ENCODE data around the gene KIF21B. TPM values are rescaled to one million over a fixed set of nuclear protein-coding genes. Genes with fewer than 3 reads are reported as not detected.

KIF21B gene
- total and polyA plus RNA-seq, 9 donors = 0.58 to 1.2 (median 0.95) TPM

- 63% methylated on average over 13 of the region's 19 CpGs for WGBS (ENCODE audit: insufficient coverage)
- Histone ChIP-seq H3K9me3 (replicated peaks; ENCODE audit: control insufficient read depth, low read depth, low read length) (no peaks in the 10 kb centered on the region), H3K36me3 (ENCODE audit: control insufficient read depth, insufficient read depth, low read length) (no peaks in the 10 kb centered on the region), H3K4me1 (ENCODE audit: control insufficient read depth, insufficient read depth, low read length) (peaks cover 6% of the 10 kb centered on the region), H3K27me3 (ENCODE audit: control insufficient read depth, insufficient read depth, low read length) (no peaks in the 10 kb centered on the region), H3K27ac (ENCODE audit: low read length) (no peak overlapping the region), H3K4me3 (ENCODE audit: low read length) (no peak overlapping the region)
- DNase-seq = no peak
Observed at GRCh38 chr1:200973937-200974657, 49.4 kb downstream of the KIF21B start.

DNA sequence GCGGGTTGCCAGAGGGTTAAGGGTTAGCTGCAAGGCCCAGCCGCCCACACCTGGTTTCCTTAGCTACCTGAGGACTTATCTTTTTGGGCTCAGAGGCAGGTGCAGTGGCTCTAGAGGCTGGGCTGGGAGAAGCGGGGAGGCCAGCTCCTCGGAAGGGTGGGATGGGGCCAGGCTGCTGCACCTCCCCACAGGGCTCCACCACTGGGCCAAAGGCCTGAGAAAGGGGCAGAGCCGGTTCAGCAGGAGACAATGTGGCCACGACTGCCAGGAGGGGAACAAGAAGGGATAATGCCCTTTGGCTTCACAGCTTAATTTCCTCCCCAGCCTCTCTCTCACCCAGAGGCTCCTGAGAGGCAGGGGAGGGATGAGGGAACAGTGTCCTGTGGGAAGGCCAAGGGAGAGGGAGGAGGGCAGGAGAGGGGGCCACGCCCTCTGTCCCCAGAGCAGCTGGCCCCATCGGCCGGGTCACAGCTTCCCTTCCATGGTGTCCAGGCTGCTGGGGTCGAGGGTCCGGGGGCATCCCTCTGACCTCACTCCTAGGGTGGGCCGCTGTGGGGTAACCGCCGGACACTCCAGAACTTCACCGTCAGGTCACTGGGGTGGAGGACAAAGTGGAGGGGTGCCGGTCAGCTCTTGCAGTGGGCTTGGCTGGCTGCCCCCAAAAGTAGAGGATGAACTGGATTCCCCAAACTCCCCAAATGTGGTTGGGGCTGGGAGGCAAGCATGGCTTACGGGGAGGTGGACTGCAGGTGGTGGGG is 50.4 kb downstream of the KIF21B start:
- H3K4me1 ChIP-seq (ENCODE audit: control insufficient read depth, insufficient read depth, low read length) = peaks cover 6% of the 10 kb centered on the region
- H3K4me3 ChIP-seq (ENCODE audit: low read length) = no peak overlapping the region
- H3K27ac ChIP-seq (ENCODE audit: low read length) = no peak overlapping the region
- WGBS (ENCODE audit: insufficient coverage) = 90% methylated on average over 7 of the region's 17 CpGs
- no peaks in the 10 kb centered on the region for H3K36me3 ChIP-seq (ENCODE audit: control insufficient read depth, insufficient read depth, low read length)
- H3K9me3 ChIP-seq (replicated peaks; ENCODE audit: control insufficient read depth, low read depth, low read length) = no peaks in the 10 kb centered on the region
- no peak for DNase-seq
- H3K27me3 ChIP-seq (ENCODE audit: control insufficient read depth, insufficient read depth, low read length) = no peaks in the 10 kb centered on the region

- WGBS (ENCODE audit: insufficient coverage) = 72% methylated on average over 19 of the region's 34 CpGs
- peak; percentile 78 for DNase-seq
- H3K9me3 ChIP-seq (replicated peaks; ENCODE audit: control insufficient read depth, low read depth, low read length) = no peaks in the 10 kb centered on the region
- H3K27me3 ChIP-seq (ENCODE audit: control insufficient read depth, insufficient read depth, low read length) = no peaks in the 10 kb centered on the region
- no peak overlapping the region for H3K4me3 ChIP-seq (ENCODE audit: low read length)
- no peaks in the 10 kb centered on the region for H3K36me3 ChIP-seq (ENCODE audit: control insufficient read depth, insufficient read depth, low read length)
- H3K27ac ChIP-seq (ENCODE audit: low read length) = no peak overlapping the region
- H3K4me1 ChIP-seq (ENCODE audit: control insufficient read depth, insufficient read depth, low read length) = peaks cover 6% of the 10 kb centered on the region
Observed at GRCh38 chr1:200971955-200972711, 51.4 kb downstream of the KIF21B start.

GRCh38 chr1:200971428-200971903 is 52.0 kb downstream of the KIF21B start:
- no peaks in the 10 kb centered on the region for H3K27me3 ChIP-seq (ENCODE audit: control insufficient read depth, insufficient read depth, low read length)
- H3K4me1 ChIP-seq (ENCODE audit: control insufficient read depth, insufficient read depth, low read length) = peaks cover 6% of the 10 kb centered on the region
- H3K4me3 ChIP-seq (ENCODE audit: low read length) = no peak overlapping the region
- no peak for DNase-seq
- no peak overlapping the region for H3K27ac ChIP-seq (ENCODE audit: low read length)
- H3K9me3 ChIP-seq (replicated peaks; ENCODE audit: control insufficient read depth, low read depth, low read length) = no peaks in the 10 kb centered on the region
- 92% methylated on average over 12 of the region's 14 CpGs for WGBS (ENCODE audit: insufficient coverage)
- H3K36me3 ChIP-seq (ENCODE audit: control insufficient read depth, insufficient read depth, low read length) = no peaks in the 10 kb centered on the region

DNA sequence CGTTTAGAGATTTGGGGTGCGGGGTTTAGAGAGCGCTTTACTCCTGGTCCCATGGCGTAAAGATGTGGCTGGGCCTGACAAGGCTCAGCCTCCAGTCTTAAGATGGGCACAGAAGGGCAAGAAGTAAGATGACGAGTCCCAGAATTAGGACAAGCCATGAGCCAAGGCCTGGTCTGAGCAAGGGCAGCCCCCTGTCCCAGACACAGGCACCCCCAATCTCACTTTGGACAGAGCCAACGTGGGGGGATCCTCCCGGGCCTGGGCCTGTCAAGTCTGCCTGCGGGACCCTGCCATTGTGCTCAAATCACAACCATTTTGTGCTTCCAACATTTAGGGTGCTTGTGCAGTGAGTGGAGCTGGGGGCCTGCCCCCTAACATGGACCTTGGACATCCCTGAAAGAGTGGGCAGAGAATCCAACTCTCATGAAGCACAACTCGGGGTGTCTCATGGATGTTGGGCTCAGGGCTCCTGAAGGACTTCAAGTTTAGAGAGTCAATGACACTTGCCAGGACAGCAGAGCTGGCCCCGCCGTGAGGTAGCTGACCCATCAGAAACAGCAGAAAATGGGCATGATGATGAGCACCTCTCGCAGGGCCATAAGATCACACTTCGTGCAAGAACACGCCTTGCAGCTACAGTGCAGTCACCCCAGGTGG is 52.6 kb downstream of the KIF21B start:
- H3K27ac ChIP-seq (ENCODE audit: low read length) = no peak overlapping the region
- H3K4me3 ChIP-seq (ENCODE audit: low read length) = no peak overlapping the region
- no peaks in the 10 kb centered on the region for H3K9me3 ChIP-seq (replicated peaks; ENCODE audit: control insufficient read depth, low read depth, low read length)
- H3K4me1 ChIP-seq (ENCODE audit: control insufficient read depth, insufficient read depth, low read length) = peaks cover 6% of the 10 kb centered on the region
- WGBS (ENCODE audit: insufficient coverage) = 90% methylated on average over 11 of the region's 14 CpGs
- H3K27me3 ChIP-seq (ENCODE audit: control insufficient read depth, insufficient read depth, low read length) = no peaks in the 10 kb centered on the region
- no peak for DNase-seq
- H3K36me3 ChIP-seq (ENCODE audit: control insufficient read depth, insufficient read depth, low read length) = no peaks in the 10 kb centered on the region

DNA sequence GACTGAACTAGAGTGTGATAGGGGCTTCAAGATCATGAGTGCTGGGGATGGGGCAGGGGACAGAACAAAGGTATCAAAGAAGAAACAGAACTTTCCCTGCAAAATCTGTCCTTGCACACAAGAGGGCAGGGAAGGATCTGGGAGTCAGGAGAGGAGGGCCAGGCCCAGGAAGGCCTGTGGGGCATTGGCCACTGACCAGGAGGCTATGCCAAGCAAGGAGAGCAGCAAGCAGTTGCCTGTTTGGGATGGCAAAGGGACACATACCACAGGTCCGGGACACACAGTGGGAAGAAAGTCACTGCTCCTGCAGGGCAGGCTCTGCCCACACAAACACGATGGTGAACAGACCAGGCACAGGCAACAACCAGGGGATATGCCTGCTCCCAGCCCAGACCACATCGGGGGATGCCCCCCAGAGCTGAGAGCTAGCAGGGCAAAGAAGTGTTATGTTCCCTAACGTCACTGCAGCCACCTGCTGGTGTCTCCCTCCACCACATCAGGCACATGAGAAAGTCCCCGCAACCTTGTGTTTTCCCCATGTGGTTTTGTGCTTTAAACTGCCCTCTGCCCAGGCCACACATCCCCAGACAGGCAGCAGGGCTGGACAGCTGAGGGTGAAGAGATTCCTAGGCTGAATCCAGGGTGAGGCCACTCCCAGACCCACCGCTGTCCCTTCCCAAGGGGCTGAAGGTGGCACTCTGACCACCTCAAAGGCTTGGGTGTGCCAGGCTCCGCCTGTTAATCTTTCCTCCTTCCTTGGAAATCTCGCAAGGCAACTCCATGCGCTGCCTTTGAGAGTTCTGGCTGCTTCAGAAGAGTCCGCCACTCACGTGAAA is 53.6 kb downstream of the KIF21B start:
- Histone ChIP-seq H3K27me3 (ENCODE audit: control insufficient read depth, insufficient read depth, low read length) (no peaks in the 10 kb centered on the region), H3K27ac (ENCODE audit: low read length) (no peak overlapping the region), H3K4me1 (ENCODE audit: control insufficient read depth, insufficient read depth, low read length) (peaks cover 12% of the 10 kb centered on the region), H3K36me3 (ENCODE audit: control insufficient read depth, insufficient read depth, low read length) (no peaks in the 10 kb centered on the region), H3K9me3 (replicated peaks; ENCODE audit: control insufficient read depth, low read depth, low read length) (no peaks in the 10 kb centered on the region), H3K4me3 (ENCODE audit: low read length) (no peak overlapping the region)
- DNase-seq = no peak
- 73% methylated on average over 6 of the region's 11 CpGs for WGBS (ENCODE audit: insufficient coverage)

- Histone ChIP-seq H3K27ac (ENCODE audit: low read length) (no peak overlapping the region), H3K9me3 (replicated peaks; ENCODE audit: control insufficient read depth, low read depth, low read length) (no peaks in the 10 kb centered on the region), H3K36me3 (ENCODE audit: control insufficient read depth, insufficient read depth, low read length) (no peaks in the 10 kb centered on the region), H3K4me1 (ENCODE audit: control insufficient read depth, insufficient read depth, low read length) (peaks cover 12% of the 10 kb centered on the region), H3K4me3 (ENCODE audit: low read length) (no peak overlapping the region), H3K27me3 (ENCODE audit: control insufficient read depth, insufficient read depth, low read length) (no peaks in the 10 kb centered on the region)
- WGBS (ENCODE audit: insufficient coverage) = 85% methylated on average over 7 of the region's 13 CpGs
- no peak for DNase-seq
Observed at GRCh38 chr1:200968469-200969410, 54.8 kb downstream of the KIF21B start.

GRCh38 chr1:200967693-200968468 is 55.6 kb downstream of the KIF21B start:
- no peak for DNase-seq
- H3K9me3 ChIP-seq (replicated peaks; ENCODE audit: control insufficient read depth, low read depth, low read length) = no peaks in the 10 kb centered on the region
- H3K27ac ChIP-seq (ENCODE audit: low read length) = no peak overlapping the region
- no peaks in the 10 kb centered on the region for H3K36me3 ChIP-seq (ENCODE audit: control insufficient read depth, insufficient read depth, low read length)
- WGBS (ENCODE audit: insufficient coverage) = 82% methylated on average over 8 of the region's 11 CpGs
- no peak overlapping the region for H3K4me3 ChIP-seq (ENCODE audit: low read length)
- H3K4me1 ChIP-seq (ENCODE audit: control insufficient read depth, insufficient read depth, low read length) = peaks cover 12% of the 10 kb centered on the region
- H3K27me3 ChIP-seq (ENCODE audit: control insufficient read depth, insufficient read depth, low read length) = no peaks in the 10 kb centered on the region

All from muscle of leg (tissue), 11 donors.